LNCaP clone FGC (cell line): Measurements from ENCODE around the gene B3GAT3.
A peak's percentile ranks its signal among the peaks of the same experiment; 100 is the strongest.
"Not testable (repeated sequence)": the region's sequence is repeated elsewhere in the genome, so short reads cannot be mapped to it uniquely, and the experiment has no call there.

ENCODE experiments used
- DNase-seq: peaks from one replicate; pipeline ENCODE4 v3.0.0-alpha.2; 2011; ENCODE audit warnings: low read depth
- H3K4me3 ChIP-seq: 2 replicates; pipeline ENCODE4 v1.5.1; 2011; ENCODE audit warnings: mild to moderate bottlenecking, low read depth, low read length, control low read depth
- CTCF ChIP-seq: IDR thresholded peaks from 2 replicates; pipeline ENCODE4 v1.5.1; 2012; ENCODE audit warnings: mild to moderate bottlenecking; ENCODE audit not compliant: control insufficient read depth, insufficient read depth; ENCODE audit errors: extremely low read depth

B3GAT3 gene

GRCh38 chr11:62665075-62665598, 43.4 kb upstream of the B3GAT3 start, which contains the start of the genes C11orf98 and CSKMT:
Gene C11orf98 (minus strand): TSS chr11:62665210. CDS start chr11:62665169, 41 bp downstream.
Gene CSKMT (plus strand): TSS chr11:62665312. CDS start chr11:62665880, 568 bp downstream.
- H3K4me3 ChIP-seq, result peak within 1 kb of the TSS; percentile 97
- DNase-seq, result no peak
- TF ChIP-seq CTCF, result no peak

DNA sequence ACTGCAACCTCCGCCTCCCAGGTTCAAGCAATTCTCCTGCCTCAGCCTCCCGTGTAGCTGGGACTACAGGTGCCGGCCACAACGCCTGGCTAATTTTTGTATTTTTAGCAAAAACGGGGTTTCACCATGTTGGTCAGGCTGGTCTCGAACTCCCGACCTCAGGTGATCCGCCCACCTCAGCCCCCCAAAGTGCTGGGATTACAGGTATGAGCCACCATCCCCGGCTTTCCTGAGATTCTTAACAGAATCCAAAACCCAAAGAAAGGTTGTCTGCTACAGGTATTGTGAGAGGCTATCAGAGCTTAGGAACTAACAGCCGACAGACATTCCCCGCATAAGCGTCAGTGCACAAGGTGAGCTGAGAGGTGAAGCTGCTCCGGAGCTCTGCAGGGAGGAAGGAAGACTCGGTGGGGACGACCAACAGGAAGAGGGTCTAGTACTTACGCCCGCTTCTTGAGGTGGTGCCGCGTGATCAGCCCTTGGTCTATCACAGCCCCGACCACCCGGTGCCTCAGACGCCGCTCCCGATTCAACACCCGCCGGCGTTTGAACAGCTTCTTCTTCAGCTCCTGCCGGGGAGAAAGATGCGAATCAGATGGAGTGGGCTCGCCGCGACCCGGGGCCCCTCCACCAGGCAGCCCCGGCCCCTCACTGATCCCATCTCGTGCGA, 42.8 kb upstream of the B3GAT3 start:
- H3K4me3 ChIP-seq, result peak overlapping the region; percentile 97
- TF ChIP-seq CTCF, result no peak
- DNase-seq, result no peak

DNA sequence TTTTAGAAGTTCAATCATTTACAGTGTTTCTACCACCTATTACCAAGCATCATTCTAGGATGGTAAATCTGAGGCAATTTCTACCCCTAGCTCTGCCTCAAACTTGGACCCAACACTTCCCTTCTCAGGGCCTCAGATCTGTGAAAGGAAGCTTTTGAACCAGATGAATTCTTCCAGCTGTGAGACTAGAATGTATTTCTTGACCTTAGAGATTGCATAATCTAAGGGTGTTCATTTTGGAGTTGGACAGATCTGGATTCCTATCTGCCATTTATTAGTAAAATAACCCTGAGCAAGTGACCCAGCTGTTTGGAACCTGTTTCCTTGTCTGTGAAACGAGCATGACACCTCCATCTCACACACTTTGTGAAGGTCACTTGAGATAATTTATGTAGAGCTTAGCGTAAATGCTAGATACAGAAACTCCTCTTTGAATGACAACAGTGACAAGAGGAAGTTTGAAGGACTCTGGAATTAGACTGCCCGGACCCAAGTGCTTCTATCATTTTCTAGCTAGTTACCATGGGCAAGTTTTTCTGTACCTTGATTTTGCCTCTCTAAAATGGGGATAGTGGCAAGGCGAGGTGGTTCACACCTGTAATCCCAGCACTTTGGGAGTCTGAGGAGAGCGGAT, 35.1 kb upstream of the B3GAT3 start:
- TF ChIP-seq CTCF, result no peak

GRCh38 chr11:62654297-62654696, 32.5 kb upstream of the B3GAT3 start:
- no peak overlapping the region for H3K4me3 ChIP-seq
- no peak for DNase-seq
- TF ChIP-seq CTCF, result no peak

More for the DNA sequence above, 35.1 kb upstream of the B3GAT3 start:
- no peak for DNase-seq
- no peak overlapping the region for H3K4me3 ChIP-seq

DNA sequence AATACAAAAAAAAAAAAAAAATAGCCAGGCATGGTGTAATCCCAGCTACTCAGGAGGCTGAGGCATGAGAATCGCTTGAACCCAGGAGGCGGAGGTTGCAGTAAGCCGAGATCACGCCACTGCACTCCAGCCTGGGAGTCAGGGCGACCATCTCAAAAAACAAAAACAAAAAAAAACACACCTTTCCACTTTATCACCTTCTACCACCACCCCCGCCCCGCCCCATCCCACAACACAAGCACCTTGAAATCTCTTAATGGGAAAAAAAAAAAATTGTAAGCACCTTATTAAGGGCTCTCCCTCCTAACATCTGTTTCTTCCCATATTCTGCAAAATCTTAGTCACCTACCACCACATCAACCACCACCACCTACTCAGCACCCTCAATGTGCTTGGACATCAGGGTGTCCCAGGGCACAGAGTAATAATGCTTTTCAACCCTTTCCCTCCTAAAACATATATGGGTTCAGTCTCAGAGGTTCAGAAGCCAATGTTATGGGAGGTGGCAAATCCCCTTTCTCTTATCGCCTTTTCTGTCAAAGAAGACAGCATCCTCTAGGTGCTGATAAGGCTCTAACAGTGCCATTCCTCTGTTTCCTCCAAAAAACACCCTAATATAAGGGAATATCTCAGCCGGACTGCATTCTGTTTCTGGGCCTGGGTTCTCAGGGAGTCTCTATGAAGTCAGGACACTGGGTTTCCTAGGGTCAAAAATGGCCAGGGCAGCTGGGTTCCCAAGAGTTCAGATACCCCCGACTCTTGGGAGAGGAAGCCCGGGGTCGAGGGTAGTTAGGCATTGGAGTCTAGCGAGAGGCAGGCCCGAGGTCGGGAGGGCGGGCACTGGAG, 30.6 kb upstream of the B3GAT3 start:
- no peak for DNase-seq
- H3K4me3 ChIP-seq, result peak overlapping the region; percentile 87
- TF ChIP-seq CTCF, result no peak

- not testable (repeated sequence) for DNase-seq, H3K4me3 ChIP-seq
Observed at GRCh38 chr11:62650283-62650682, 28.5 kb upstream of the B3GAT3 start.

DNA sequence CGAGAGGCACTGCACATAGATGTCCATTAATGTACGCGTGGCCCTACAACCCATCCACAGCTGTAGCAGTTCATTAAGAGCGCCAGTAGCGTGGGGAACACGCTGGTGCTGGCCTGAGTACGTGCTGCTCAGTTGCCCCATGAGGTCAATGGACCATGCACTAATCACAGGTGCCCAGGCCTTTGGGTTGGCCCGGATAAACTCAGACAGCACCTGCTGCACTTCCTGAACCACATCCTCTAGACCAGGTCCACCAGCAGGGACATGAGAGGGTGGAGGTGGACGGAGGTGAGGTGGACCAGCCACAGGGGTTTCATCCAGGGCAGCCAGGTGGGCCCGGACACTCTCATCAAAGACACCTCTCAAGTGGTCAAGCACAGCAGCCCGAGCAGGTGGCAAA, 27.7 kb upstream of the B3GAT3 start:
- DNase-seq, result no peak
- TF ChIP-seq CTCF, result no peak
- H3K4me3 ChIP-seq, result no peak overlapping the region
